Middle frontal gyrus (tissue), 1 donor: Measurements from ENCODE around the gene CEACAM7.
"Not testable (repeated sequence)": the region's sequence is repeated elsewhere in the genome, so short reads cannot be mapped to it uniquely, and the experiment has no call there.

Experiments used
- DNase-seq: peaks from one replicate; pipeline ENCODE4 v3.0.0-alpha.2; 2015; ENCODE audit warnings: low spot score; ENCODE audit errors: extremely low spot score

Gene CEACAM7

DNA sequence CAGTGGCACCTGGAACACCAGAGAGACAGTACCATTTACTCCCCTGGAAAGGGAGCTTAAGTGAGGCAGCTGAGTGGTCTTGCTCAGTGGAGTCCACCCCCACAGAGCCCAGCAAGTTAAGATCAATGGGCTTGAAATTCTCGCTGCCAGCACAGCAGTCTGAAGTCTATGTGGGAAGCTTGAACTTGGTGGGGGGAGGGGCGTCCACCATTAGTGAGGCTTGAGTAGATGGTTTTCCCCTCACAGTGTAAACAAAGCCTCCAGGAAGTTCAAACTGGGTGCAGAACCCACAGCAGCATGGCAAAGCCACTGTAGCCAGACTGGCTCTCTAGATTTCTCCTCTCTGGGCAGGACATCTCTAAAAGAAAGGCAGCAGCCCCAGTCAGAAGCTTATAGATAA is 30.9 kb downstream of the CEACAM7 start:
- no peak for DNase-seq

DNA sequence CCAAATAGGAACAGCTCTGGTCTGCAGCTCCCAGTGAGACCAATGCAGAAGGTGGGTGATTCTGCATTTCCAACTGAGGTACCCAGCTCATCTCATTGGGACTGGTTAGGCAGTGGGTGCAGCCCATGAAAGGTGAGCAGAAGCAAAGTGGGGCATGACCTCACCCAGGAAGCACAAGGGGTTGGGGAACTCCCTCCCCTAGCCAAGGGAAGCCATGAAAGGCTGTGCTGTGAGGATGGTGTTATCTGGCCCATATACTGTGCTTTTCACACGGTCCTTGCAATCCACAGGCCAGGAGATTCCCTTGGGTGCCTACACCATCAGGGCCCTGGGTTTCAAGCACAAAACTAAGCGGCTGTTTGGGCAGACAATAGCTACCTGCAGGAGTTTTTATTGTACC is 31.3 kb downstream of the CEACAM7 start:
- not testable (repeated sequence) for DNase-seq

DNA sequence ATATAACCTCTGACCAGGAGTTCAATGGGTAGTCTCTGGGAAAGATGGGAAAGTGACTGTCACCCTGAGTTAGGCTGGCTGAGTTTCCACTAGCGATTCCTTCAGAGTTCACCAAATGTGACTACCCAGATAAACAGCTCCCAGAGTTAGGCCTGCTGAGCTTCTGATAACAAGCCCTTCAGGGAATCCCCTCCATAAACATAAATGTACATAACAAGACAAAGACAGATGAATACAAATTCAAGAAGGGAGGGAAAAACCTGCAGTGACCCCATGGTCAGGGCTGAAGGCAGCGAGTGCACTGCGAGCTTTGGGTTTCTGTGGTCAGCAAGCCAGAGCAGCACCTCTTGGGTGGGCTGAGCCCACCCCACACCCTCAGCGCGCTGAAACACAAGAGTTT is 35.8 kb downstream of the CEACAM7 start:
- DNase-seq = no peak

DNA sequence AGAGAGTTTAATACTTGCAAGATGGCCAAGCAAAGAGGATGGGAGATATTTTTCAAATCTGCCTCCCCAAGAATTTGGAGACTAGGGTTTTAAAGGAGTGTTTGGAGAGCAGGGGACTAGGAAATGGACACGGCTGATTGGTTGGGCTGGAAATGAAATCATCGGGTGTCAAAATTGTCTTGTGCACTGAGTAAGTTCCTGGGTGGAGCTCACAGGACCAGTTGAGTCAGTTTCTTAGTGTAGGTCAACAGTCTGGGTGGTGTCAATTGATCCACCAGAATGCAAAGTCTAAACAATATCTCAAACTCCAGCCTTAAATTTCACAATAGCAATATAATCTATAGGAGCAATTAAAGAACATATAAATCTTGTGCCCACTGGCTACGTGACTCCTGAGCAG is 38.2 kb downstream of the CEACAM7 start:
- DNase-seq = no peak

DNA sequence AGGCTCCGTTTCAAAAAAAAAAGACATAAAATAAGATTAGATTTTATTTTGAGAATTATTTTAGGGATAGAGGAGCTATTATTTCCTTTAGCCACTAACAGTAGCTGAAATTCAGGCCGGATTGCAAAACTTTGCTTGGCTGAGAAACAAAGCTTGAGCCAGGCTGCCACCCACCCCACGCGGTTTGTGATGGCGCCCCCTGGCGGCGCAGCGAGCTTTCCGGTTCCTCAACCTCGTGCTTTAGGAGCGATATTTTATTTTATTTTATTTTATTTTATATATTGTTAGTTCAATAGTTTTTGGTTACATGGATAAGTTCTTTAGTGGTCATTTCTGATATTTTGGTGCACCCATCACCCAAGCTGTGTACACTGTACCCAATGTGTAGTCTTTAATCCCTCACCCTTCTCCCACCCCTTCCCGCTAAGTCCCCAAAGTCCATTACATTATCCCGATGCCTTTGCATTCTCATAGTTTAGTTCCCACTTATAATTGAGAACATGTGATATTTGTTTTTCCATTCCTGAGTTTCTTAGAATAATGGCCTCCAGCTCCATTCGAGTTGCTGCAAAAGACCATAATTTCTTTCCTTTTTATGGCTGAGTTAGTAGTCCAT is 41.4 kb downstream of the CEACAM7 start:
- no peak for DNase-seq

DNA sequence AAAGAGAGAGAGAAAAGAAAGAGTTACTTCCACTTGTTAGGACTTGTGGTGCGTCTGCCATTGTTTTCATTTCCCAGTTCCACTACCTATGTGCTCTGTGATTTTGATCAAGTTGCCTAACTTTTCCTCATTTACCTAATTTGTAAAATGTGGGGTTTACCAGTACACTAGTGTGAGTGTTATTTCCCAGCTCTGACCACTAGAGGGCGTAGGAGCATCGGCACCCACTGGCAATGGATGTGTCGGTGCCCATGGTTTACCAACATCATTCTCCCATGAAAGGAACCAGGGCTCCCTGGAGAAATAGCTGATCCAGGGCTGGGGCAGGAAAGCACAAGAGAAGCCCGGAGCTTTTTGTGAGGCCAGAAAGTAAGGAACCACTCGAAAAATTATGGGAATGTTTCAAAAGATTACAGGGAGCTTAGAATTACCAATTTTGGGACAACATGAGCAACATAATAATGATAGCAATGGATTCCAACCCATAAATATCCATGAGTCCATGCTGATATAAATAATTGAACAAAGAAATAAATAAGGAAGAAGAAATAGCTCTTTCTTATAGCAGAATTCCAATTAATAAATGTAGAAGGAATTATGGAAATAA is 46.1 kb downstream of the CEACAM7 start:
- peak; percentile 3 for DNase-seq

DNA sequence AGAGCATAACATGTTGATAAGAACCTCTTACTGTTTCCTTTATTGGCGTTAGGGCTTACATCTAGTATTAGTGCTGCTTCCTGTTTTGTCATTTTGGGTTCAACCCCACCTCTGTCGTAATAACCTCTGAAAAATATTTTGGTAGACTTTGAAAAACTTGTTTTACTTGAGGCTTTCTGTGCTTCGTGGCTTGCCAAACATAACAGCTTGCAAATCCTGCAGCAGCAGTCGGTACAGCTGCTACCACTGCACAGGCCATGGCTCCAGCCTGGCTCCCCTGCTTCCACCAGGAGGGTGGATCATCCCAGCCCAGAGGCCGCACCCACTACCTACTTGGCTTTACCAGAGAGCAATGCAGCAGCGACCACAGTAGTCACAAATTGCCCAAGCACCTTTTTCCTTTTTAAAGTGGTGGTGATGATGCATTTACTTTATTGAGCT is 49.4 kb downstream of the CEACAM7 start:
- DNase-seq = no peak

DNA sequence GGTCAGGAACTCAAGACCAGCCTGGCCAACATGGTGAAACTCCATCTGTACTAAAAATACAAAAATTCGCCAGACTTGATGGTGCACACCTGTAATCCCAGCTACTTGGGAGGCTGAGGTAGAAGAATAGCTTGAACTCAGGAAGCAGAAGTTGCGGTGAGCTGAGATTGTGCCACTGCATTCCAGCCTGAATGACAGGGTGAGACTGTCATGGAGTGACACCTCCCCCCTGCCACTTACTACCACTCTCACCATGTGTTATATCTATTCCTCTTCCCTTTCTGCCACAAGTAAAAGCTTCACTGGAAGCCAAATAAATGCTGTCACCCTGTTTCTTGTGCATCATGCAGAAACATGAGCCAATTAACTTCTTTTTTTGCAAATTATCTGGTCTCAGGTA is 50.6 kb downstream of the CEACAM7 start:
- DNase-seq = no peak

DNA sequence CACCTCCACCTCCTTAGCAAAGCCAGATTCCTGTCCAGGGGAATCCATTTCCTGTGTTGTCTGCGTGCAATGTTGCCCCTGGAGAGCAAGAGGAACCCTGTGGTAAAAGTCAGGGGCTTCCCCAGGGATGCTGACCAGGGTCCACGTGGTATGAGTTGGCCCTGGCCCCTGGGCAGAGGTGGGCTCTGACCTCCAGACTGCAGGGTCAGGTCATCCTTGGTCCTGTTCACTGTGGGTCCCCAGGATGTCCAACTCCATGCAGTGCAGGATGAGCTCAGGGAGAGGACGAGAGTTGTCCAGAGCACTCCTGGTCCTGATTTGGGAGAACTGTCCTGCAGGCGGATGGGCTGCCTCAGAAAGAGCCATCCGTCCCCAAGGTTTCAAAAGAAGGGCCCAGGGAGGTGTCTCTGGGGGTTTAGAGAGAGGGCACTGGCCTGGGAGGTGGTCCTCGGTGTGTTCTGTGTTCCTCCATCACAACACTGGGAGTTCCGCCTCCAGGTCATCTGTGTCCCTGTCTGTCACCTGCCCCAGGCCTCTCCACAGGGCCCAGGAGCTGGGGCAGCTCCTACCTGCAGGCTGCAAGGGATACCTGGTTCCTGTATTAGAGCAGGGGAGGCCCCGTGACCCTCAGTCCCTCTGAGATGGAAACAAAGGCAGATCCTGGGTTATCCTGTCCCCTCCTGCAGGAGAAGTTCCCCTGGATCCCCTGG is 59.9 kb downstream of the CEACAM7 start:
- DNase-seq = no peak

DNA sequence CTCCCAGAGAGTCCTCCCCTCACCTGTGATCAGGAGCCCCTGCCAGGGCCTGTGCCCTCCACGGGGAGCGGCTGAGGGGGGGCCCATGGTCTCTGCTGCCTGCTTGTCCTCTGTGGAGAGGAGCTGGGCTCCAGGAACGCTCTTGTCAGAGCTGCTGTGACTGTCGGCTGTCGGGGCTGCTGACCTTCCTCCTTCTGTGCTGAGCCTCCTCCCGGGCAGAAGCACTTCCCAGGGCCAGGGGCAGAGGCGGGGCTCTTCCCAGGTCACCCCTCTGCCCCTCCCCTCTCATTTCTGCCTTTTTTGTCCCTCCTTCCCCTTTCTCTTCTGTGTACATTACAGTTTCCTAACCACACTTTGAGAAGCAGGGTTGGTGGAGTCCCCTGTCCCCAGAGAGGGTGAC is 61.2 kb downstream of the CEACAM7 start, which contains the start of gene CEACAM4:
Gene CEACAM4, minus strand, starts transcription at position 198 of the 400 bp plus-strand sequence. Its CDS starts 111 bp downstream, at position 87.
- DNase-seq = no peak

DNA sequence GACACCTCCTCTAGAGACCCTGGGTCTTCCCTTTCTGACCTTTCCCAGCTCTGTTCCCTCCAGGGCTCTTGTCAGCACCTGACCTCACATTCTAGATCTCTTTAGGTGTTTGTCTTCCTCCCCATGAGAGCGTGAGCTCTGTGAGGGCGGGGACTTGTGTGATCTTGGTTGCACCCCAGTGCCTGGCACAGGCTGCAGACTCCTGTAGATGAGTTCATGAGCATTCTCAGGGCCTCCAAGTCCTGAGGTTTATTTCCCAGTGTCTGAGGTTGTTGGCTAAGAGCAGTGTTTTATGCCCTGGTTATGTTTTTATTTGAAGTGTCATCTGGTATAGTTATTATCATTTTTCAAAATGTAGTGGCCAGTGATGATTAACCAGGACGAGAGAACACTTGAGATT is 61.8 kb downstream of the CEACAM7 start:
- DNase-seq = no peak

DNA sequence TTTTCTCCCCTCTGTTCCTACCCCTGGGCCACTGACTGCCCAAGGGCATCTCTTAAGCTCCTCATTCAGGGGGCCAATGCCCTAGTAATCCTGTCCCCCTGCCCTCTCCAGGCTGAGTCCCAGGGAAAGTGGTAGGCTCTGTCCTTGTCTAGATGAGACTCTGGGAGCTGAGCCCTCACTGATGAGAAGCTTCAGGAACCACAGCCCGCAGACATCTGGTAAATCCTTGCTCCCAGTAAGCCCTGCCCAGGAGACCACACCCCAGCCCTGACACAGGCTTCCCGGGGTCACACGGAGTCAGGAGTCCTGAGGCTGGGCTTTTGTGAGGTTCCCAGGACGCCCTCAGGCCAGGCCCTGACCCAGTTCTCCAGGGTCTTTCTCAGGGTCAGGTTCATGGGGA is 63.1 kb downstream of the CEACAM7 start:
- no peak for DNase-seq

DNA sequence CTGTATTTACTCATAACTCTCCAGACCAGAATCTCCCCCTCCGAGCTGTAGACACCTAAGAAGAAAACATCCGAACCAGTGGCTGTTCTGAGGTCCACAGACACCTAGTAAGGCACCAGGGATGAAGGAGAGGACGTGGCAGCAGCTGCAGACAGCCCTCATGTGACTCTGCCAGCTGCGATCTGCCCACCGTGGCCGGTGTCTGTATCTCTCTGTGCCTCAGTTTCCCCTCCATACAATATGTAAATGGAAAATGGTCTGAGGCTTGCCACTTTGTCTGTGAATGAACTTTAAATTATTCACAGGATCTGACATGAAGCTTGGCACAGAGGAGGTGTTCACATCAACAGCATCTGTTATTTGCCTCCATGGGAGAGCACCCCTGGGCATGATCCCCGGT is 63.6 kb downstream of the CEACAM7 start:
- DNase-seq = no peak

DNA sequence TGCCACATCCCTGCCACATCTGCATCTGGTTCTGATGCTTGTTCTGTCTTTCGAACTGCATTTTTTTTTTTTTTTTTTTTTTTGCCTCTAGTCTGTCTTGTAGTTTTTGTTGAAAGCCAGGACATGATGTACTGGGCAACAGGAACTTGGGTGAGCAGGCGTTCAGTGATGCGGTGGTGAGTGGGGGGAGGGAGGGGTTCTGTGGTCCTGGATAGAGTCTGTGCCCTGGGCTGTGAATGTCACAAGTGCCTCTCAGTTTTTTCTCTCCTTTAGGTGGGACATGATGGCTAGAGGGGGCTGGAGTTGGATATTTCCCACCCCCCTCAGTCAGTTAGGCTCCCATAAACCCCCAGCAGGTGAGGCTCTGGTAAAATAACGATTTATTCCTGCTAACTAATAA is 64.7 kb downstream of the CEACAM7 start:
- DNase-seq = no peak
